NCI-H1694 treated with DMSO at 0.1 percent for 48 hours (cell line): ENCODE results near the gene VAC14.

Source experiments
- DNase-seq: peaks from one replicate; lab custom pipeline; 2025; lab: John Stamatoyannopoulos, UW

Gene VAC14

DNA sequence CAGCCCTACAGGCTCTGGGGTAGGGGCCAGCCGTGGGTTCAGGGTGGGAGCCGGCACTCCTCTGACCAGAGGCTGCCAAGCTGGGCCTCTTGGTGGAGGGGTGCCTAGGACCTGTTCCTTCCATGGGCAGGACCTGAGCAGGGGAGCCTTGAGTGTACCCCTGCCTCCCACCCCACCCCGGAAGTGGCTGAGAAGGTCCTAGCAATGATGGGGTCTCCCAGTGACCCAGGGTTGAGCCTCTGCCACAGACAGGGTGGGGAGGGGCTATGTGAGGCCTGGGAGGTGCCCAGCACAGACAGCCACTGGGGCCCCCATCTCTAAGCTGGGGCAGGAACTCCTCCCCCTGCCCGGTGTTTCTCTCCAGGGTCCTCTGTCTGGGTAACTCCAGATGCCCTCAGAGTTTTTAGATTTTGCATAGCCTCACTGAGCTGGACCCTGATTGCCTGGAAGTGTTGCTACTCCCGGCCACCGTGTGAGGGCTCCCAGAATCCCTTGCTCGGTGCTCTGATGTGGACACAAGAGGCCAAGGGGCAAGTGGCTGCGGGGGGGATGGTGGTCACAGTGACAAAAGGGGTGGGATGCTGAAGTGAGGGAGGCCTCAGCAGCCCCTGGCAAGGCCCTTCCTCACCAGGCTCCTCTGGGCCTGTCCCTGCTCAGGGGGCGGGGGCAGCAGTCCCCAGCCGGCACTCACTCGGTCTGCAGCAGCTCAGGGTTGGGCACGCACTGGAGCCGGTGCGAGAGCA lies 108.7 kb downstream of the VAC14 start:
- DNase-seq, result no peak

DNA sequence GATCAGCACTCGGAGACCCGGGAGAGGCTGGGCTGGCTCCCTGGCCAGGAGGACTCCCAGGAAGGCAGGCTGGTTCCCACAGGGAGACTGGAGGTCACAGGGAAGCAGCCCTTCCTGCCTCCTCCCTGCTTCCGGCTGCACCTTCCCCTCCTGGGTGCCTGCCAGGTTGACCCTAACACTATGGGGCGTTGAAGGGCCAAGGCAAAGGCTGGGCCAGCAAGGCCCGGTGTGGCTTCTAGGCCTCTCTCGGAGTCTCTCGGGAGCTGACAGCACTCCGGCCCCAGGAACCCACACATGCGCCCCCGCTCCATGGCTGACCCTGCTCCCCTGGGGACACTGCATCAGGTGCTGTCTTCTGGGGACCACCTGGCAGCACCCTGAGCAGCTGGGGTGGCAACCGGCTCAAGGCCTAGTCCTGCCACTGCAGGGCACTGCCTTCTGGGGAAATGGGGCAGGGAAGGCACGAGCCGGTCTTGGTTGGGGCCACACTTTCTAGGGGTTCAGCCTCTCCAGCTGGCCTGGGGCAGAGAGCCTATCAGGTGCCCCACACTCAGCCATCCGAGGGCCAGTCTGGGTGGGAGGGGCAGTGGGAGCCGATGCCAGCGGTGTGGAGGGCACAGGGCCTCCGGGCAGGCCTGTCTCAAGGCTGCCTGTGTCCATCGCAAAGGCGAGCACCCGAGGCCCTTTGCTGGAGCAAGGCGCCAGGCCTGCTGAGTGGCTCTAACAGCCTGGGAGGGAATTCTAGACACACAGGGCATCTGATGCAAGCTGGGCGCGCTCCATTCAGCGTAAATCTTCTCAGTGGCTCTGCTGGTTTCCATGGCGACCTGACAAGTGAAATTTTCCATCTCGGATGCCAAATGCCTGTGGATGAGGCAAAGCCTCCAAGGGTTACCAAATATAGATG lies 109.5 kb downstream of the VAC14 start:
- DNase-seq, result peak; percentile 89

DNA sequence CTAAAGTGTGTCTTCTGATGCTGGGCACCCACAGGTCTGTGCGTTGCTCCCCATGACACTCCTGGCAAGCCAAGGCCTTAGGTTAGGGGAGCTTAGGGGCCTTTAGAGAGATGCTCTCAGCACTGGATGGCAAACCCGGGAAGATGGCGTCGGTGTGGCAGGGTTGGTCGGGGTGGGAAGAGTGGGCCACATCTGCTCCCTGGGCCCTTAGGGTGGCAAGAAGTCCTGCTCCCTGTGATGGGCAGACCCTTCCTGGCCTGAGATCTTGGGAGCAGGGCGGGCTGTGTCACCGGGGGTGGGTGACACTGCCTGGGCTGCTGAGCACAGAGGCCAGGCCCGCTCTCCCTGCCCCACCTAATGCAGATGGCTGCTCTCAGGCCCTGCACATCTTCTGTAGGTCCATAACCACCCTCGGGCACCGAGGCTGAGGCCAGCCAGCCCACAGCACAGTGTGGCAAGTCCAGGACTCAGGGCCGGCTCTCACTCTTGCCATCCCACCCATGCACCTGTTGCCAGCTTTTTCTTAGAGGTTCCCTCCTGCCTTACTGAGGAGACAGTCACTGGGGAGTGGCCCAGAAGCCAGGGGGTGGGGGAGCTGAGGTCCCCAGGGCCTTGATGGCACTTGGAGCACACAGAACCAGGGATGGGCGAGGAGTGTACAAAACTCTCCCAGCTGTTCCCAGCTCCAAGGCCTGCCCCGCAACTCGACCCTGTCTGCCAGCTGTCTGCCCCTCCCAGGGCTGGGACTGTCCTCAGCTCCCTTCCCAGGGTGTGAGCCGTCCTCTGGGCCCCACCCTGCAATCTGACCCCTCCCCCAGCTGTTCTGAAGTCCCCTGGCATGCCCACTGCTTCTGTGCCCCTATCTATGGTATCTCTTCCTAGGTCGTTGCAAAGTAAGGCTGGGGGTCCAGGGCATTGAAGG lies 110.7 kb downstream of the VAC14 start:
- no peak for DNase-seq

DNA sequence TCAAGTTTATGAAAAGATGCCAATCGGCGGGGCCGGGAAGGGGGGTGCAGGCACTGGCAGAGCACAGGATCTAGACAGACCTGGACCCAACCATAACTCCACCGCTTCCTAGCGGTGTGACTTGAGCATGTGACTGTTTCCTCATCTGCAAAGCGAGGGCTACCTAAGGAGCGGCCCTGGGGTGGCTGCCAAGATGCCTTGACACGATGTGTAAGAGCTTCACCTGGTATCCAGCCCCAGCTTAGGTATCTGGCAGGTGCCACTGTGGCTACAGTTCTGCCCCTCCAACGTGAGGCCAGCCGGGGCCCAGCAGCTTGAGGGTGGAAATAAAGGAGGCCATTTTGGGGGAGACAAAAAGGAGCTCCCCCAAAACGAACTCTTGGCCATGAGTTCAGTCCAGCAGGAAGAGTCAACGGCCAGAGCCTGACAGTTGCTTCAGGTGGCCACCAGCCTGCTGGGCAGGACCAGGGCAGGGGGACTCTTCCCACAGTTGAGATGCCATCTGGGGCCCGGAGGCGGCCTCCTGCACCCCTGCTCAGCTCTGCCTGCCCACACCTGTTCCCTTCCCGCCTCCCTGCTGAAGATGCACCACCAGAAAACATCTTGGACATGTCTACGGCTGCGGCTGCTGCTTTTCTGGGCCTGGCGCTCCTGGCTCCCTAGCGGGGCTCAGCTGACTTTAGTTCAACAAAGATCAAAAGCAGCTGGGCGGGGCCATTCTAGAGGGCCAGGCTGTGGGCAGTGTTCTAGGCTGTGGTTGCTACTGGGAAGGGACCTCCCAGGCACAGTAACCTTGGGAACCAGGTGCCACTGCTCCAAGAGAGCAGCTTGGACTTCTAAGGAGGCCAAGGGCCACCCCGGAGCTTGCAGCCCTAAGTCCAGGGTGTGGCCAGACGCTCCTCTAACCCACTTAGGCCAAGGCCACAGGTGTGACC lies 111.7 kb downstream of the VAC14 start:
- DNase-seq, result no peak

DNA sequence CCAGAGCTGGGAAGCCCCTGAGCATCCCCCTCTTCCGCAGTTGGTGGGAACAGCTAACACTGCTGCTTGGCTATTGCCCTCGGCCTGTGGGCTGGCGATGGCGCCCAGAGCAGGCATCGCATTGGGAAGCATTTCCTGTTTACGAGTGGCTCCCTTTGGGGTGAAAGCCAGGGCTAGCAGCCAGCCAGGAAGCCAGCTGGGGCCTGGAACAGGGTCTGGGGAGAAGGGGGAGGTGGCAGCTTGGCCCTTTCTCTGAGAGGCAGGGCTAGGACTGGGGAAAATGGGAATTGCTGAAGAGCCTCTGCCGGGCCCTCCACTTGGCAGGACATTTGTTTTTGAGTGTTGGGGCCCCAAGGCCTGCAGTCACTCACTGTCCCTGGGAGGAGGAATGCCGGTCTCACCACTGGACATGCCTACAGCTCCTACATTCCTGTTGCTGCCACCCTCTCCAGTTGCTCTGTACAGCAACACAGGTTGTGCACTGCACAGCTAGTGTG lies 112.7 kb downstream of the VAC14 start:
- DNase-seq, result no peak

DNA sequence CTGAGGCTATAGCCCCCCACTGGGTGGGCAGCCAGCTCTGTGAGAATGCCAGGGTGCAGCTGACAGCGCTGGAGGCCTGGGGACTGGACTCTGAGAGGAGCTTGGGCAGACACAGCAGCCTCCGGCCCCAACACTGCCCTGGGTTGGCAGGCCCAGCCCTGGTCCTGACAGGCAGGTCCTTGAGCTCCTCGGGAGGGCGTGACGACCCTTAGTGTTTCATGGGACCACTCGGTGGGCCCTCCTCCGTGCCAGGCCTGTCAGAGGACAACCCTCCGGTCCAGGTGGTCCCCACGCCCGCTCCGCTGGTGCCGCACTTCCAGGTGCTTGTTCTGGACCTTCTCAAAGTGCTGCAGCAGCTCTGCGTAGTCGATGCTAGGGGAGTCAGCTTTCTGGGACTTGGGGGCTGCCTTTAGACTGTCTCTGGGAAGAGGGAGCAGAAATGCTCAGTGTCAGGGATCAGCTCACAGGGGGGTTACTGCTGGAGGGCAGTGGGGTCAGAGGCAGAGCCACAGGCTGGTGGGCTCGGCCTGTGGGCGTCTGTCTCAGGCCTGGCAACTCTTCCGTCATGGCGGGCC lies 113.2 kb downstream of the VAC14 start:
- DNase-seq, result no peak

DNA sequence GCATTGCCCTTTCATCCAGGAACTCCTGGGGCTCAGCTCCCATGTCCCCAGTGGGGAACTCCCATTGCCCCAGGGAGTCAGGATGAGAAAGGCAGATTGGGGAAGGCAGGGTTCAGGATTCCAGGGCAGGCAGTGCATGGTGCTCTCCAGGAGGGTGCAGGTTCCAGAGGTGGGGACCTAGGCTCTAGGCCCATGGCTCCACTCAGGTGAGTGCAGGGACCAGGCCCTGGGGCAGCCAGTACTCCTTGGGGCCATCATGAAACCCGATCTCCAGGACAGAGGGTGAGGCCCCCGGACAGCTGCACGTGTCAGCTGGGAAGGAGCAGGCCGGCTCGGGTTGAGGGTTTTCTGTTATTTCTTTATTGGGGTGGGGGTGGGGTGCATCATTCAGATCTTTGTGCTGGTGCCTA lies 113.9 kb downstream of the VAC14 start:
- DNase-seq, result no peak

DNA sequence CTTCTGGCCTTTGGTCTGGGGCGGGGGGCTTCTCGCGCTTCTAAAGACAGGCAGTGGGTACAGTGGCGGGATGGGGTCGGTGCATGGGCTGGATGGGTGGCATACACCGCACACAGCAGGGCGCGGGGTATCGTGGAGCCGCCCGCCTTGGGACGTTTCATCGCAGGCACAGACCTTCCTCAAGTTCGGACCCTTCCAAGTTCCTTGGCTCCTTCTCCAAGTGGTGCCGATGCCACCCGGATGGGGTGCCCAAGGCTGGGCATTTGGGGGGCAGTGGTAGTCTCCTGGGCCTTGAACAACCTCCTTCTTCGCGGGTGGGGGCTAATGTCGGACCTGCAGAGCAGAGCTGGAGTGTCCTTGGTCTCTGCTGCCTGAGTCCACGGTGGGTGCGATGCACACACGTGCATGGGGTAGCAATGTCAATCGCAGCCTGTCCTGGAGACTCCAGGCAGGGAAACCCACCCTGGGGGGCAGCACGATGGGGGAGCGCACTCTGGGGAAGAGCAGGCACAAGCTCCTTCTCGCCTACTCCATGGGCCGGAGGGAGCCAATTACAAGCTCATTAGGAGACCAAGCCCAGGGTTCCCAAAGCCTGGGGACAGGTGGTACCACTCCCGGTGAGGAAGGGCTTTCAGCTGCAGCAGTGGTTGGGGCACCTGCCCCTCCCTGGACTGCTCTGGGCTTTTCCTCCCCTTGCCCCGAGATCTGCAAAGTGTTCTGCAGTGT lies 114.4 kb downstream of the VAC14 start:
- DNase-seq, result no peak

DNA sequence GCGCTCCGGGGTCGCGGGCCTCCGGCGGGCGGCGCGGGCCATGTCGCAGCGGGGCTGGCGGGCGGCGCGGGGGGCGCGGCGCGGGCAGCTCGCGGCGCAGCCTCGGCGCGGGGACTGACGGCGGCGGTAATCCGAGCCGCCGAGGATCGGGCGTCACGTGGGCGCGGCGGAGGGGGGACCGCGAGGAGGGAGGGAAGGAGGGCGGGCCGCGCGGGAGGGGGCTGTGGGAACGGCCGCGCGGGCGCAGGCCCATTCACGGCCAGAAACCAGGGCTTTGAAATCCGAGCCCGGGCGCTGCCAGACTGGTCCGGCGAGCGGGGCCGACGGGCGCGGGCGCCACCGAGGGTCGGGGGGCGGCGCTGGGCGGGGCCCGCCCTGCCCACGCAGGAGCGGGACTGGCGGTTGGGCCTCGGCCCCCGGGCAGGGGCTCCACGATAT lies 115.0 kb downstream of the VAC14 start, which contains the start of gene MTSS2:
Gene MTSS2 (minus strand): TSS at position 116 of the 438 bp plus-strand sequence. CDS start 262 bp downstream, outside the sequence.
- DNase-seq, result peak; percentile 27

DNA sequence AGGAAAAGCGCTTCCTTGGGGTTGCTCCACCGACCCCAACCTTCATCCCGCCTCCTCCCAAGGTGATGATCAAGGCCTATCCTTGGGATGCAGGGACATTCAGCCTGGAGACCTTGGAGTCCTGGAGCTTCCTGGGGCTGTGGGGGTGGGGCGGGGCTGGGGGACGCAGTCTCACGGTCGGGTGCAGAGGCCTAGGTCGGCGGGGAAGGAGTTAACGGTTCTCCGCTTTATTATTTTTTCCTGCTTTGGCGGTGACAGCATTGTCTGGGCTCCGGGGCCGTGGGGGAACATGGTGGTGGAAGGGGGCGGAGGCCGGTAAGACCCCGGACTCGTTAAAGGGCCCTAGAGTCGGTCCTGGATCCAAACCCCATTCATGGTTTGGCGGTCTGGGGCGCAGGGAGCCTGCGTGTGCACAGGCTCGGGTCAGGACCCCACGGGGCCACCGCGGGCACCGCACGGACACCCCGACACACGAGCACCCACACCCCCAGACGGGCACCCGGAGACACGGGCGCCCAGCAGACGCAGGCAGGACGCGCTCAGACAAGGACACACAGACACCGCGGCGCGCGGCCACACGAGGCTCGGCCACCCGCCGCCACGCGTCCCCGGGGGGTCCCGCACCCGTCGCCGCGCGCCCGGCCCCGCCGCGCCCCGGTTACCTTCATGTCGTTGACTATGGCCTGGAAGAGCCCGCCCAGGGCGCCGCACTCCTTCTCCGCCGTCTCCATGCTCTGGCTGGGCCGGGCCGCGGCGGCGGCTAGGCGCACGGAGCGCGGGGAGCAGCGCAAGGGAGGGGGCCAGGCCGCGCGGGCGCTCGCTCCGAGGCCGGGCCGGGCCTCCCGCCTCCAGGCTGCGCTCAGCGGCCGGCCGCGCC lies 115.7 kb downstream of the VAC14 start:
- DNase-seq, result no peak

DNA sequence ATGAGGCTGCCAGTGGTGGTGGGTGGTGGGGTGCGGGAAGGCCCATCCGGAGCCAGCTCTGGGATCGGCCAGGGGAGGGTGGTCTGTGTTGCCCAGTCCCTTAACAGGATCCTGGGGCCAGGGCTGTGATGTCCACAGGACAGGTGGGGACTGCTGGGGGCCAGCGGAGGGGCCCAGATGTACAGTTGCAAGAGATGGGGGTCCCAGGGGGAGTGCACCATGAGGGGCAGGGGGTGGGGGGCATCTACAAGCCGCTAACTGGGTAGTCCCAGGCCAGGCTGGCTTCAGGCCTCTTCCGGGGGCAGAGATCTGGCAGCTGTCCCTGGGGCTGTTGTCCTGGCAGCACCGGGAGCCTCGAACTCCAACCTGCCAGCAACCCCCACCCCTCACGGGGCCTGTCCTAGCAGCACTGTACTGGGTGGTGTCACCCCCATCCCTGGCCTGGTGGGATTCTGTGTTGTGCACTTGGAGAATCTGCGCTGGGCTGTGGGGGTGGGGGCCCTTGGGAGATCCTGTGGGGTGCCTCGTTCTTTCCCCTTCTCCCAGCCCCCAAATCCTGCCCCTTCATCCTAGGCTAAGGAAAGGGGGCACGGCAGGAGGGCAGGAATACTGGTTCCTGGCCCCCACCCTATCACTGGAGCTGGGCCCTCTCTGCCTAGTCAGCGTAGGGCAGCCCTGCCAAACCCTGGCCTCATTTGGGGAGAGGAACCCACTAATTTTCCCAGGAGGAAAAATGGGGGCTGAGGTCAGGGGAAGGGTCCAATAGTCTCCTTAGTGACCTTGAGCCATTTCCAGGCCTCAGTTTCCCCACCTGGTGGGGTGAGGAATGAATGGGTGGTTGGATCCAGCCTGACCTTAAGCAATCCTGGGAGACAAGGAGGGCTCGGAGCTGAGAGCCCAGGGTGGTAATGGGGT lies 116.6 kb downstream of the VAC14 start:
- DNase-seq, result no peak

DNA sequence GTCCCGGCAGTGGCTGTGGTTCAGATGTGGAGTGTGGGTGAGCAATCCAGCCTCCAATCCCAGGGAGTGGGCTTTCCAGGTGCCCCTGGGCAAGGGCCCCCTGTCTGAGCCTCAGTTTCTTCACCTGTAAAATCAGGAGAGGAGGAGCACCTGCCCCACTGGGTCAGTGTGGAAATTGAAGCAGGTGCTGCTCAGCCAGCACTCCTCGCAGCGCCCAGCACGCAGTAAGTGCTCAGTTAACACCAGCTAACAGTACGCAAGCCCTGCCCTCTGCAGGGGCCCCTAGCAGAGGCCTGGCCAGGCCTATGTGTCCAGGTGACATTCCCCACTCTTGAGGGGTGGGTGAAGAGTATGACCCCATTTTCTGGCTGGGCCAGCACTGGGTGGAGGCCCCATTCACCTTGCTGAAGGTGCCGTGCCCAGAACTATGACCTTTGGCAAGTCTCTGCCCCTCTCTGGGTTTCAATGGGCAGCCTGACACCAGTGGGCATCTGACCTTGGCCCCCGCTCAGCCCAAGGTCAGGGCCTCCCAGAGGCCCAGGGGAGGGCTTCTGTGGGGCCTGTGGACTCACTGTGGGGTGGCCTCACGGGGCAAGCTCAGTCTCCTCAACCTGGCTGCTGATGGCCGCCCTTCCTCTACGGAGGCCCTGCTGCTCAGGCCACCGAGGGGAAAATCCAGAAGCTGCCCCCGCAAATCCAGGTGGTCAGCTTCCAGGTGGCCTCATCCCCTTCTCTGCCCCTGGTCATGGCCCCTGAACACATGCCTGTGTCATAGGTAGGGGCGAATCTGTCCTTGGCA lies 117.6 kb downstream of the VAC14 start:
- no peak for DNase-seq

DNA sequence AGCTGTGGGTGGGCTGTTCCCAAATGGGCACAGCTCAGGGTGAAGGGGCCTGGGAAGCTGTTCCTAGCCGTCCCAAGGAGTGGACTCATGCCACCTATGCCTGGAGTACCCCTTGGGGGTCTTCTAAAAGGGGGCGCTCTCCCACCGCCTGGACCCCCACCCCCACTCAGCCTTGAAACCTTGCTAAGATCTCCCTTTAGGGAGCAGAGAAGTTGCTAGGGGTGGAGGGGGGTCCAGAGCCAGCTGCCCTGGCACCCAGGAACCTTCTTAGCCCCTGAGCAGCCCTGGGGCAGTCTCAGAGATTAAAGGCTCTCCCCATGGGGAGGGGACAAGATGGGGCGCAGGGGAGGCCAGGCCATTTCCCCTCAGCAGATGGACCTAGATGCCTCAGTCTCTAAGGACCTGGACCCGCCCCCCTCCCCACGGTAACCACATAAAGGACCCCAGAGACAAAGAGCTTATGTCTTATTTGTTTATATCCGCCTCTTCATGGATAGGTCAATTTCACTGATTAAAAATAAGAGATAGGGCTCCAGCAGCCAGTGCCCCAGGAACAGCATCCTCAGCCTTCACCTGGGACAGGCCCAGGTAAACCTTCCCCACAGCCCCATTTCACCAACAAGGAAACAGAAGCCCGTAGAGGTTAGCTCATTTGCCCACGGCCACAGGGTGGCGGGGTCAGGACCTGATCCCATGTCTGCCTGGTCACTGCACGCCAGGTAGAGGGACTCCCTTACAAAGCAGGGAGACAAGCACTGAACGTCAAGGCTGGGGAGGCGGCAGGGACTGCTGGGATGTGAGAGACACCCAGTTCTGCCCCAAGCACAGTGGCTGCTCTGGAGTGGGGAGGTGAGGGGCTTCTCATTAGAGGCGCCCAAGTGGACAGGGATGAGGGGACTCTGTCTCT lies 118.5 kb downstream of the VAC14 start:
- DNase-seq, result no peak

DNA sequence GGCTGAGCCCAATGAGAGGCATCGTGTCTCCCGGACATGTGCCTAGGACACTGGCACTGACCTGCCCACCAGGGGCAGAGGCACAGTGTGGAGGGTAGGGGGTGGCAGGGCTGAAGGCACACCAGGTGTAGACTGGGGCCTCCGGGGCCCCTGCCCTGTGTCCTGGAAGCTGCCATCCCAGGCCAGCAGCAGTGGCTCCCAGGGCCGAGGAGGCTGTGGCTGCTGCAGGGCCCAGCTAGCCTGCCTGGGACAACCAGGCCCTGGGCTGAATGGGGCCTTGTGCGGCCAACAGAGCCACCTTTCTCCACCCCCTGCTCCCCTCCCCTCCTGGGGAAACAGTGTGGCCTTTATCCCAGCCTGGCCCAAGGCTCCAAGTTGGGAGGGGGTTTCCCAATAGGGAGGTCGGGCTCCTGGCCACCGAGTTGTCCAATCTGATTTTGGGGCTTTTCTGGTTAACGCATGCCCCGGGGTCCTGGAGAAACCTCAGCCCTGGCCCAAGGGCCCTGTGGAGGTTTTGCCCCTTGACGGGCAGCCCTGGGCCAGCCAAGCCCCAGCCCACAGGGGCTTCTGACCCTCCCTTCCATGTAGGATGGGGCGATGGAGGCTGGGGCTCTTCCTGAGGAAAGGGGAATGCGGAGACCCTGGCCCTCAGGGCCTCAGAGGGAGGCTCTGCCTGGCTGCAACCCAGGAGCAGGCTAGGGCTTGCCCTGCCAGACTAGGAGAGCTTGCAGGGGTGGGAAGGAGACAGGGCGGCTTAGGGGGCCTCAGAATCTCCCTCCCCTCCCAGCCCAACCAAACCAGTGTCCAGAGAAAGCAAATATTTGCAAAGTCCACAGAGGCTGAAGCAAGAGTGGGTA lies 119.3 kb downstream of the VAC14 start:
- no peak for DNase-seq
